GM19438 (cell line): ENCODE data around the gene HOXA3.

Source experiments
- ATAC-seq: cut with Tn5 transposase; IDR thresholded peaks from one replicate; pipeline ENCODE4 v1.9.1; 2021; ENCODE audit warnings: low read depth; ENCODE audit not compliant: unreplicated experiment

Gene HOXA3

DNA sequence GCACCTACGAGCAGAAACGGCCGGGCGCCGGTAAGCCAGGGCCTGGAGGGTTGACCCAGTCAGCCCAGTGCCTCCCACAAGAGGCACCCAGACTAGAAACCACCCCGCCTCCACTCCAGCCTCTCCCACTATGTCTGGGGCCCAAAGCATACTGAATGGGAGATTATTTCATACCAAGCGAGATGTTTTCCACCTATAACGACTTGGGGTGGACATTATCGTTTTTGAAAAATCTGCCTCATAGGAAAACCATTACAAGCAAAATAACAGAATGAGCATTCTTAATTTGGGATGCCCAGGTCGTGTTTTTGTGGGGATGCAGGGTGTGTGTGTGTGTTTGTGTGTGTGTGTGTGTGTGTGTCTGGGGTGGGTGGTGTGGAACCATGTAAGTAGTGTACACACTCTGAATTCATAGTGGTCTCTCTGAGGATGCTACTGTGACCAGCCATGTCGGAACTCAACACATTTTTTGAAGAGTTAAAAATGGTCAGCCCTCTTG, 6.4 kb downstream of the HOXA3 start:
- no peak for ATAC-seq

DNA sequence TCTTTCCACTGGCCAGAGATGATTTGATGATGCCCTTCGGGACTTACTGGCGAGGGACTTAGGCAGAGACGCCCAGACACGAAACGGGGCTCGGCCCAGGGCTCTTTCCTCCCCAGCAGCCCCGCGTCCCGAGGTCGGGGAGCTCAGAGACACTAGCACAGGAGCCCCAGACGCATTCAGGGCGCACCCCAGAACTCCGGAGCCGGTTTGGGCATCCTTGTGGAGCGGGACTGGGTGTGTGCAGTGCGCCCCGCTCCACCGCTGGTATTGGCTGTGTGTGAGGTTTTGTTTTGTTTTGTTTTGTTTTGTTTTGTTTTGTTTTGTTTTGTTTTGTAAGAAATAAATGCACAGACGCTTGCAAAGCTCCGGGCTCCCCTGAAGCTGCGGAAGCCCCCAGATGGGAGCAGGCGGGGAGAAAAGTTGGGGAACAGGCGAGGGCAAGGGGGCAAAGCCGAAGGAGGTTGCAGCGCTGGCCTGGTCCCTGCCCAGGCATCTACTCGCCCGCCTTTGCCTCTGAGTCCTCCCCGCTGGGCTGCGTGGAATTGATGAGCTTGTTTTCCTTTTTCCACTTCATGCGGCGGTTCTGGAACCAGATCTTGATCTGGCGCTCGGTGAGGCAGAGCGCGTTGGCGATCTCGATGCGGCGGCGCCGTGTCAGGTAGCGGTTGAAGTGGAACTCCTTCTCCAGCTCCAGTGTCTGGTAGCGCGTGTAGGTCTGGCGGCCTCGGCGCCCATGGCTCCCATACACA, 7.0 kb downstream of the HOXA3 start:
- no peak for ATAC-seq

DNA sequence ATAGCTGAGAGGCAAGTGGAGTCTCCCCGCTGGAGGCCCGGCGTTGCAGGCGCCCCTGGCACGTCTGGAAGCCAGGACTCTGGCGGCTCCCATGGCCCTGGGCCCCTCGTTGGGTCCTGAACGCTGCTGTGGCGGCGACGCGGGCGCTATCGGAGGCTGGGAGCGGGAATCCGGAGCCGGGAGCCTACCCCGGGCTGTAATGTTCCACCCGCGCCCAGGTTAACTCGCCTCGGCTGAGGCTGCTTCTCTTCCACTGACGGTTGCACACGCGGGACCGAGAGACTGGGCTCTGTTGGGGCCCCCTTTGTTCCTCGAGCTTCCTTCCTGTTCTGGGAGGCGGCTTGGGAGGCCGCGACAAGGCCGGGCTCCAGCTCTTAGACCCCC, 7.6 kb downstream of the HOXA3 start:
- ATAC-seq: no peak

DNA sequence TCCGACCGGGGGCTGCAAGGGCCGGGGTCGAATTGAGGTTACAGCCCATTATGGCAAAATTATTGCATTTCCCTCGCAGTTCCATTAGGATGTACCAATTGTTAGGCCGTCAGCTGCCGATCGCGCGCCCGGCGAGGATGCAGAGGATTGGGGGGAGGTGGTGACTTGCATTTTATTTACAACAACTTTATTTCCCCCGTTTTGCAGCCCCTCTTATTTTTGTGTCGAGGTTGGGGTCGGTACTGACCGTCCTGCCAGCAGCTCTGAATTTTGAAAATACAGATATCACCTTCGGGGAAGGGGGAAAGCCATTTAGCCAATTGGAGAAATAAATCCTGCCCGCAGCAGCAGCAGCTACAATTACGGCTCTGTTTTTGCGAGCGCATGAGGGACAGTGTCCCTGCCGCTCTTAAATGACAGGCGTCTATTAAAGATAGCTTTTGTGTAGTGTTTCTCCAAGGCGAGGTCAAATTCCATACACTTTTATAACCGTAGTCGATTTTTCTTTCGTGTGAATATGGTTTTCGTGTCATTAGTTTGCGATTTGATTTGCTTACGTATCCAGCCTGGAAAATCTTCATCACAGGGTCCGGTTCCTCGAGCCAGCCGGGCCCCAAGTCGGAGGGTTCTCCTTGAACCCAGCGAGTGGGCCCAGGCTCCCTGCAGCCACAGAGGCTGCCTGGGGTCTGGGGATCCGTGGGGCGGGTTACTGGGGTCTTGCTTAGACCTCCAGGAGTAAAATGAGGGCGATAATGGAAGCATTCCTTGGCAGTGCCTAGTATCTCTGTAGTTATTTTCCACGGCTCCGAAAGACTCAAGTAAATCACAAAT, 8.2 kb downstream of the HOXA3 start:
- ATAC-seq: no peak

DNA sequence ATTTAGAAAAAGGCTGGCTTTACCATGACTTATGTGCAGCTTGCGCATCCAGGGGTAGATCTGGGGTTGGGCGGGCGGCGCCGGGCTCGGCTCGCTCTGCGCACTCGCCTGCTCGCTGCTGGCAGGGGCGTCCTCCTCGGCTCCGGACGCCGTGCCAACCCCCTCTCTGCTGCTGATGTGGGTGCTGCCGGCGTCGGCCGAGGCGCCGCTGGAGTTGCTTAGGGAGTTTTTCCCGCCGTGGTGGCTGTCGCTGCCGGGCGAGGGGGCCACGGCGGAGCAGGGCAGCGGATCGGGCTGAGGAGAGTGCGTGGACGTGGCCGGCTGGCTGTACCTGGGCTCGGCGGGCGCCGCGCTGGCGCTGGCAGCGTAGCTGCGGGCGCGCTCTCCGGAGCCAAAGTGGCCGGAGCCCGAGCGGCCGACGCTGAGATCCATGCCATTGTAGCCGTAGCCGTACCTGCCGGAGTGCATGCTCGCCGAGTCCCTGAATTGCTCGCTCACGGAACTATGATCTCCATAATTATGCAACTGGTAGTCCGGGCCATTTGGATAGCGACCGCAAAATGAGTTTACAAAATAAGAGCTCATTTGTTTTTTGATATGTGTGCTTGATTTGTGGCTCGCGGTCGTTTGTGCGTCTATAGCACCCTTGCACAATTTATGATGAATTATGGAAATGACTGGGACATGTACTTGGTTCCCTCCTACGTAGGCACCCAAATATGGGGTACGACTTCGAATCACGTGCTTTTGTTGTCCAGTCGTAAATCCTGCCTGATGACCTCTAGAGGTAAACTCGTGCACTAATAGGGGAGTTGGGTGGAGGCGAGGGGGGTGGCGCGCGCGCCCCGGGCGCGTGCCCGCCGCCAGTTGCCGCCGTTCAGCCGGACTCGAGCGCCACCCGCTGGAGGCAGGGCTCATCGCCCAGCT, 9.1 kb downstream of the HOXA3 start, which contains the start of gene HOXA5:
HOXA5 (minus strand) TSS at position 659 of the 927 bp plus-strand sequence; CDS start at position 585, 74 bp downstream.
- ATAC-seq: no peak

DNA sequence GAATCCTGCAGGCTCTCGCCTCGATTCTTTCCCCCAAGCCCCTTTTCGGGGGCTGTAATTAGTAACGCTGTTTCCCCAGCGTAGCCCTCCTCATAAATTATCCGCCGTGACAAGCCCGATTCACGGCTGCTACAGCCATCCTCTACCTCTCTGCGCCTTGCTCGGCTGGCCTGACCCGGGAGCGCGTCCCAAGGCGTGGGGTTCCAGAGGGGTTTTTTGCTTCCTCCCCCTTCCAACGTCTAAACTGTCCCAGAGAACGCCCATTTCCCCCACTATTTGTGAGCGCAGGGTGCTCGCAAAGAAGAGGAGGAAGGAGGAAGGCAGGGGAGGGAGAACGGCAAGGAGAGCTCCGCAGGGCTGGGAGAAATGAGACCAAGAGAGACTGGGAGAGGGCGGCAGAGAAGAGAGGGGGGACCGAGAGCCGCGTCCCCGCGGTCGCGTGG, 9.8 kb downstream of the HOXA3 start:
- ATAC-seq: no peak

DNA sequence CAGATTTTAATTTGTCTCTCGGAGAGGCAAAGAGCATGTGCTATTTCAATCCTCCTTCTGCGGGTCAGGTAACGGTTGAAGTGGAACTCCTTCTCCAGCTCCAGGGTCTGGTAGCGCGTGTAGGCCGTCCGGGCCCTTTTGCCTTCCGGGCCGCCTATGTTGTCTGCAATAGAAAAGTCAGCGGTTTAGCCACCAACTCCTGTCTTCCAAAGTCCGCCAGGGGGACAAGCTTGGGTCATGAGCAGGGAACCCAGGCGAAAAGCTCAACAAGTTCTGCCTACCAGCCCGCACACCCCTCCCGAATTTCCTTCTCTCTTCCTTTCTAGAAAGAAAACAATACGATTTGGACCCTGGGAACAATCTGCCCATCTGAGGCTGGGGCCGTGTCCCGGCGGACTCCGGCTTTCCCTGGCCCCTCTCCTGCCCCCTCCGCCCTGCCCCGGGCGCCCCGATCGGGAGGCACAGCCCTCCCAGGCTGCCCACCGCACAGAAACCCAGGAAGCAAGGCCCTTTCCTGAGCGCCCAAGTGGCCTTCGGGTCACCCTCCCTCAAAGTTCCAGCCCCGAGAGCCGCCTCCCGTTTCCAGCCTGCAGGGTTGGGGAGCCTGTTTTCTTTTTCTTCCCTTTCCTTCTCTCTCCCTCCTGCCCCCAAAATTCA, 10.3 kb downstream of the HOXA3 start:
- ATAC-seq: no peak

DNA sequence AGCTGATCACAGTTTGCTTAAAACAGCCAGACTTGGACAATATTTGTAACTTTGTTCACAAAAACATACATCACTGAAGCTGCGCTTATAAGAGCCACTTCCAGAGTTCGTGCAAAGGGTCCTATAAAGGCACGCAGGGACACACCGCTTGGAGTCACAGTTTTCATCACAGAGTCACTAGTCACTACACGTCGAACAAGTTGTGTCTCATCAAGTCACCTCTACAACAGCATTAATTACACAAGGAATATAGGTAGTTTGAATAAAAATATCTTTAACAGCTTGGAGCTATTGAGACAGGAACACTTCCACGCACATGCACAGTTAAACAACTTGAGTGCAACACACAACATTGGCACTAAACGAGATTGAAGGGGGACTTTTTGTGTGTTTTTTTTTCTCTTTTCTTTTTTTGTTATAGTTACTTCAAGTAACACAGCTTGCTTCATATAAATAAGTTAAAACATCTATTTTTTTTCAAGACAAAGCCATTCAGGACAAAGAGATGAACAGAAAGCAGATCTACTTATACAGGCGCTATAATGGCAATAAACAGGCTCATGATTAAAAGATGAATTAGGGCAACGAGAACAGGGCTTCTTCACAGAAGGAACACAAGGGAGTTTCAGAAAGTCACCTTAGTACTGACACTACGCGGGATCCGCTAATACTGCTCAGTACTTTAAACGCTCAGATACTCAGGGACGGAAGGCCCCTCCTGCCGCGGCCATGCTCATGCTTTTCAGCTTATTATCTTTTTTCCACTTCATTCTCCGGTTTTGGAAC, 11.1 kb downstream of the HOXA3 start:
- no peak for ATAC-seq

DNA sequence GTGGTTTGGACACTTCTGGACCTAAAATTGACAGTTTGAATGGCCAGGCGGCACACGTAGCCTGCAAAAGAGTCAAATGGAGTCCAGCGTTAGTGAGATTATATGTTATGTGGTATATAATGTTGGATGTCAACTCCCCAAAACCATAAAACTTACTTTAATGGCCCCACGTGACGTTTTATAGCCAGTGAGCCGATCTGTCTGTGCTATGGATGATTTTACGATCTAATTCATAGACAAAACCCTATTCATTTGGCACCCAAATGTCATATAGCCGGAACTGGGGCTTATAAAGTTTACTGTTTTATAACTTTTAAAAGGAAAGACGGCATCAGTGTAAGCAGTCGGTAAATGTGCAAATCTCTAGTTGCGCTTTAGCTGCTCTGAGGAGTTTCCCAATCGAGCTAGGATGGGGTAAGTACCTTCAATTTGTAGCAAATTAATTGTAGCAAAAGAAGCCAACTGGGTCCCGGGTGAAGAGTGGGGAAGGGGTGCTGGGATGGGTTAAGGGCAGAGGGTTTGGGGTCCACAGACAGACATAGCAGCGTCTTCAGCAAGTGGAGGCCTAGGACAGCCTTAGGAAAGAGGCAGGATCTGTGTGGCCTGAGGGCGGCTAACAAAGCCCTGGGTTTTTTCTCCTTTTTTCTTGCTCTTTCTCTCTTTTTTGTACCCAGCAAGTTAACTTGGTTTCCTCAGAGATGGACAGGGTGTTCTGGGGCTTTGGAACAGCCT, 12.1 kb downstream of the HOXA3 start:
- no peak for ATAC-seq

DNA sequence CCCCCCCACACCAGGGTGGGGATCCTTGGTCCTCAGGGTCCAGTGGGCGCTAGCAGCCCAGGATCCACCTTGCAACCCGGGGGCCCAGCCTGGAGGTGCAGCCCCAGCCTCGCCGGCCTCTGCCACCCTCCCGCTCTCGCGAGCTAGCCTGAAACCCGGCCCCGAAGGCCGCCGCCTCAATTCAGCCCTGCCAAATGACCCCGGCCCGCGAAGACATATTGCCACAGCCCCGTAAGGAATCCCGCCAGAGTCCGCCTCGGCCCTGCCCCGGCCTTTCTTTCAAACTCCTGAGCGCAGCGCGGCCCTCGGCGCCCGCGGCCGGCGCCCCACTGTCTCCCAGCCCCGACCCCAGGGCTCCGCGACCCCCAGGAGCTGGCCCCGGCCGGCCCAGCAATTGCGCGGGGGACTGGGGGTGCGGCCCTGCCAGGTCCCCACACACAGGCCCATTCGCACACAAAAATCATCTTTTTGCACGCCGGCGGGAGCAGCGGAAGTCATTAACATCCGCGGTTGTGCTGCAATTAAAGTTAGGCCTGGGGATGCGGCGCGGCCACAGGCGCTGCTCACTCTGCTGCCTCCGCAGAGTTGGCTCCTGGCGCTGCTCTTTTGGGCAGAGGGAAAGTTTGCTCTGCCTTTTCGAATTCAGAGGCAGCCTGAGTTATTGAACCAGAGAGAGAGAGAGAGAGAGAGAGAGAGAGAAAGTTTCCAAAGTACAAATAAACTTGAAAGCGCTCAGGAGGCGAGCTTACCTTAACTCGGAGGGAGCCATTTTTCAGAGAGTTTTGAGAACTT, 12.9 kb downstream of the HOXA3 start:
- ATAC-seq: no peak

DNA sequence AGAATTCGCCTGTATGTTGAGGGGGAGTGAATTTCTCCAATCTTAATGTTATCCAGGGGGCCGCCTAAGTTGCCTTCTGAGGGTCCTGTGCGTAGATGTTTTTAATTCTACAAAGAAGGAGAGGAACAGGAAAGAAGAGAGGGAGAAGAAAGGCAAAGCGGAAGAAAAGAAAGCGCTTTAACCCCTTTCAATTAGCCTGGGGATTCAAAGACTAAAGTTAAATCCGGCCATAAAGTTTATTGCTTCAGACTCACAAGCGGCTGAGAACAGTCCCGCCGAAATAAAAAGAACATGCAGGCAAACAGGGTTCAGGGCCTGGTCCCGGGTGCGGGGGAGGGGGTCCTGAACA, 13.4 kb downstream of the HOXA3 start:
- ATAC-seq: no peak

DNA sequence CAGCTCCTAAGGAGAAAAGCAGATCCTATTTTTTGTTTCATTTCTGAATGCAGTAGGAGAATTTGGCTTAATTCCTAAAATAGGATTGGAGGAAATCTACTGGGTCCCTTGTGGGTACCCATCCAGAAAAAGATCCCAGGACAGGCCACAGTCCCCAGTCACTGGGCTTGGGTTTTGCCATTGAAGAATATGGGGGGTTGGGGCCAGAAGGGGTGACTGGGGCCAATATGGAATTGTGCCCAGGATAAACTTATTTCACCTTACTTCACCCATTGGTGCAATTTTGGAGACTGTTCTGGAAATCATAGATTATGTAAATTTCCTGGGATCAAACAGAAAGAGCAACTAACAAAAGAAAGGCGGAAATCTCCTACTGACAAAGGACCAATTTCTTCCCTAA, 13.9 kb downstream of the HOXA3 start:
- ATAC-seq: no peak

DNA sequence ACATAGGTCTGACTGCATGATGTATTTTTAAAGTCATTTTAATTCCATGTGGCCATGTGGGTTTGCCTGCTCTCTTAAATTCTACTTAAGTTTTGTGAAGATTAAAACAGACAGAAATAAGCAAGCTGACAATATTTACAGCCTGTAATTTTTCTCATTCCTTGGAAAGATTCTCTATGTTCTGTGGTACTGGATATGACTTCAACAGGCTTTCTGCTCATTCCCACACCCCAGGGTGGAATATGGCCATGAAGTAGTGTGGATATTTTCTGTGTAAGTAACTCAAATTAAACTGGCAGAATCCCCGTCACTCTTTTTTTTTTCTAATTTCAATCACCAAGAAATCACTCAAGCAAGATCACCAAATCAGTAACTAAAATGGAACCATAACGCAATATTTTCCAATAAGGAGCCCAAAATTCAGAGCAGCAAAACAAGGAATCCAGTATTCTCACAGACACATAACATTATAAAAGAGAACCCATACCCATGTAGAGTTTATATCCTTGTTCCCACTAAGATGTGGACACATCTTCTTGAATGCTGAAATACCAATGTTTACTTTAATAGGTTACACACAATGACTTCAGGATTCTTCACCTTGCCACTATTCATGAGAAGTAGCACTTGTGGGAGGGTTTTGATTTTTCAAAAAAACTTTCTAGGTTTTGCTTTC, 14.6 kb downstream of the HOXA3 start:
- no peak for ATAC-seq

DNA sequence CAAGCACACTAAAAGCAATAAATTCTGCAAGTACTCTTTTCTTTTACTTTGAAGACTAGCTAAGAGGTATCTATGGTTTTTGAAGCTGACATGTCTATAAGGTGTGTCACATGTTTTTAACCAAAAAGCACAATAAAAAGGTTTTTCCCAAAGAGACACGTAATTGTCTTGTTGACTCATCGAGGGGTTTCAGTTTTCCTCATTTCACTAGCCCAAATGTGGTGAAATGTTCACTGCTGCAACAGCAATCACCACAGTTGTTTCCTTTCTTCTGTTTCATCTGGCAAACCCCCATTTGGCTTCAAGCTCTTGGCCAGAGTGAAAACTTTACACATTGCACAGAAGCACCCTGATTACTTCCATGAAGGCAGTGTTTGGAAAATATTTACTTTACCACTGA, 18.0 kb downstream of the HOXA3 start:
- ATAC-seq: no peak

DNA sequence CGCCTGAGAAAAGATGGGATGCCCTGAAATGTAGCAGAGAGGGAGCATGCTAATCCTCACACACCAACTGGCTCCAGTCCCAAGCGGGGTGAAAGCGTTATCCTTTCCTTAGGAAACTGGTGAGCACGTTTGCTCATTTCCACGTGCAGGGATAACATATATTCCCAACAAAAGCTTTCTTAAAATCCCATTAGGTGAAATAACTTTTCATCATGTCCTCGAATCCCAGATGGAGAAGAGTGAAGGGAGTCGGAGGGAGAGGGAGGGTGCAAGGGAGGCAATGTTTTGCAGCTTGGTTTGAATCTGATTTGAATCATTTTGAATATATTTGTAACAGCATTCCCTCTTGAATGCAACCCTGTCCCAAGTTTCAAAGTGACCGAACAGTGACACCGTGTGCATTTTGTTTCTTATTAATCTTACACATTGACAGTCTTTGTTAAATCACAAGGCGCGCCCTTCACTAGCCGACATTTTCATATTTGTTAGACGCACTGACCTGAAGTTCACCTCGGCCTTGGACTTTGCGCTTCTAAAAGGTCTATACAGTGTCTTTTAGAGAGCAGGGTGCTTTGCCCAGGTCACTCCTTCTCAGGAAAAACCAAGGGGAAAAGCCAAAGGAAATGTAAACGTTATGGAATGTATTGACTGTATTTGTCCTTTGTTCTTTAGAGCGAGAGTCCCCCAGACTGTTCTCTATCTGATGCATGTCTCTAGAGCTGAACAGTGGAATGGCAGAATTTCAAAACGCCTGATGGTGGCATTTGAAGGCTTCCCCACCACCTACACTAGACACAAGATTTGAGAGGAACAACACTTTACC, 18.8 kb downstream of the HOXA3 start:
- no peak for ATAC-seq

DNA sequence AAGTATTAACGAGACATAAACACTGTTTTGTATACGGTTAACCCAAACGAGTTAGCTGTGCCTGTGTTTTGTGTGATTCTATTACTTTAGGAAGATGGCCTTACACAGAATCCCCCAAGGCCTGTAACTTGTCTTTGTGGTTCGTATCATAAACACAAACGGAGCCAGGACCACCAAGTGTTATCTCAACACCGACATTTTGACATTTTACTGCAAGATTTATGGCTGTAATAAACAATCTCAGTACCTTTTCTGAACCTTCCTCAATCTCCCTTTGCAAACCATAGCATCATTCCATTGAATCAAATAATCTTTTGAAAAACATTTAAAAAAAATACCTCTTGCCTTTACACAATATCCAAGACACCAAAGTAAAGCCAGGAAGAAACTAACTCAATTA, 19.4 kb downstream of the HOXA3 start:
- no peak for ATAC-seq

DNA sequence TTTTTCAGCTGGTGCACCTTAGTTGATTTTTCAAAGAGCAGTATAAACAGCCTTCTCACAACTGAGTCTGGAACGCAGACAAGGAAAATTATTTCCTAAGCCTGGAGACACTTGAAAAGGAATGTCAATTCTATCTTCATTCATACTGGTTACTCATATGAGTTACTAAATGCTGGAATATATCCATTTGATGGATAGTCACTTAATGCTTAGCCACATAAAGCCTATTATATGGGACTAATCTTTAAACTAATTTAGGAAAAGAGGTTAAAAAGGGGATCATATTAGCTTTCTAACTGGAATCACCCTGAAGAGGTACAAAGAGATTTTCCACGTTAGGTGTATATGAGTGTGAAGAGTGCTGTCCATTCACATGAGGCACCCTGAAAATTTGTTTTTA, 20.2 kb downstream of the HOXA3 start:
- no peak for ATAC-seq
